Dermis microvascular lymphatic vessel endothelial cell (primary cell): ENCODE data around the gene ASB1. TPM values are rescaled to one million over a fixed set of nuclear protein-coding genes. Genes with fewer than 3 reads are reported as not detected.
"Not testable (repeated sequence)": the region's sequence is repeated elsewhere in the genome, so short reads cannot be mapped to it uniquely, and the experiment has no call there.

Source experiments
- DNase-seq, 2 donors: peaks; one replicate each; pipeline versions ENCODE4 v3.0.0 to v3.0.0-alpha.2; 2010; ENCODE audit warnings: low read depth in 2 of 2
- total RNA-seq: library from RNA; depleted of rRNA; stranded (reverse); fragments of >200 nt; gene quantifications from 2 replicates; pipeline ENCODE4 v1.2.1, GENCODE V29; 2014

Gene ASB1
- total RNA-seq, 1 donor from 2014 or later, result 5.8 TPM

GRCh38 chr2:238403632-238404405, 22.9 kb upstream of the ASB1 start:
- DNase-seq, result no peak

- DNase-seq, result no peak
Measured at GRCh38 chr2:238404406-238405216, 22.1 kb upstream of the ASB1 start.

- DNase-seq, result not testable (repeated sequence)
Measured at GRCh38 chr2:238405217-238405555, 21.5 kb upstream of the ASB1 start.

- no peak for DNase-seq
Measured at GRCh38 chr2:238406221-238406997, 20.3 kb upstream of the ASB1 start.

GRCh38 chr2:238406998-238407285, 19.8 kb upstream of the ASB1 start:
- no peak for DNase-seq

GRCh38 chr2:238407566-238407965, 19.2 kb upstream of the ASB1 start:
- no peak for DNase-seq

GRCh38 chr2:238408615-238409340, 17.9 kb upstream of the ASB1 start:
- DNase-seq, result no peak

- DNase-seq, result no peak
Measured at GRCh38 chr2:238409341-238410199, 17.2 kb upstream of the ASB1 start.

- no peak for DNase-seq
Measured at GRCh38 chr2:238412067-238412767, 14.5 kb upstream of the ASB1 start.

GRCh38 chr2:238413368-238413767, 13.4 kb upstream of the ASB1 start:
- DNase-seq, result no peak

GRCh38 chr2:238415036-238415764, 11.5 kb upstream of the ASB1 start:
- DNase-seq, result no peak

- no peak for DNase-seq
Measured at GRCh38 chr2:238415893-238416292, 10.8 kb upstream of the ASB1 start.

- no peak for DNase-seq
Measured at GRCh38 chr2:238418196-238418998, 8.3 kb upstream of the ASB1 start.

- no peak for DNase-seq
Measured at GRCh38 chr2:238418999-238419546, 7.7 kb upstream of the ASB1 start.

GRCh38 chr2:238420442-238420841, 6.3 kb upstream of the ASB1 start:
- DNase-seq, result no peak

- DNase-seq, result peak; percentile 76 to 80
Measured at GRCh38 chr2:238420878-238421694, 5.6 kb upstream of the ASB1 start.

GRCh38 chr2:238421695-238422035, 5.1 kb upstream of the ASB1 start:
- no peak for DNase-seq

- DNase-seq, result no peak
Measured at GRCh38 chr2:238422285-238422684, 4.4 kb upstream of the ASB1 start.
